GM12878 (cell line): Measurements from ENCODE around the gene C6orf89. TPM values are rescaled to one million over a fixed set of nuclear protein-coding genes. Genes with fewer than 3 reads are reported as not detected.

Source experiments
- ATAC-seq: fragments of 200-7000 bp; cut with Tn5 transposase; 3 replicates; pipeline ENCODE4 v1.9.1; 2020; ENCODE audit warnings: mild to moderate bottlenecking, moderate library complexity
- BruUV-seq: library from RNA; stranded (reverse); fragments of 400-500 nt; replicated peaks from 2 replicates; lab custom pipeline; 2021; lab: Mats Ljungman, UMichigan
- CTCF ChIA-PET: fragments of 300-600 bp; sonication (Branson Sonifier 250); formaldehyde crosslinking; extraction: SDS; loops from one replicate; lab custom pipeline; 2021; ENCODE audit warnings: inconsistent platforms; lab: Yijun Ruan, JAX
- POLR2A ChIA-PET: fragments of 350-600 bp; formaldehyde crosslinking; extraction: SDS; loops from one replicate; lab custom pipeline; 2021; ENCODE audit warnings: inconsistent platforms; lab: Charles Lee
- RAD21 ChIA-PET: fragments of 300-600 bp; sonication (Branson Sonifier 250); formaldehyde crosslinking; loops from one replicate; lab custom pipeline; 2023; ENCODE audit warnings: antibody characterized with exemption; ENCODE audit not compliant: unreplicated experiment; lab: Charles Lee
- SMC1A ChIA-PET: fragments of 300-600 bp; sonication (Branson Sonifier 250); formaldehyde crosslinking; loops from one replicate; lab custom pipeline; 2023; ENCODE audit not compliant: unreplicated experiment, uncharacterized antibody; lab: Charles Lee
- DNase-seq: peaks from one replicate; pipeline ENCODE4 v3.0.0-alpha.2; 2011; ENCODE audit warnings: low read depth, low spot score
- FAIRE-seq: peaks from 3 replicates; lab custom pipeline; 2011; peaks lifted over from hg19 to GRCh38; lab: Jason Lieb, UNC
- H2AFZ ChIP-seq: 2 replicates; pipeline ENCODE4 v1.6.0; 2011; ENCODE audit warnings: low read depth, low read length, control low read depth; ENCODE audit not compliant: control insufficient read depth
- H3K27ac ChIP-seq: 2 replicates; pipeline ENCODE4 v1.5.1; 2011; ENCODE audit warnings: control low read depth; ENCODE audit not compliant: control insufficient read depth, insufficient read depth
- H3K27me3 ChIP-seq, 2 experiments: replicated peaks in 1 of 2; 2 replicates each; pipeline versions ENCODE4 v1.6.0 to v1.6.1; 2011; ENCODE audit warnings: low read length in 1 of 2; ENCODE audit not compliant: control insufficient read depth in 2 of 2, insufficient read depth in 2 of 2
- H3K36me3 ChIP-seq, 2 experiments: 2 replicates each; pipeline ENCODE4 v1.5.1; 2011; ENCODE audit warnings: low read length in 1 of 2; ENCODE audit not compliant: control insufficient read depth in 2 of 2, insufficient read depth in 2 of 2
- H3K4me1 ChIP-seq: 2 replicates; pipeline ENCODE4 v1.6.1; 2011; ENCODE audit warnings: mild to moderate bottlenecking, low read length, moderate library complexity, mixed read lengths; ENCODE audit not compliant: control insufficient read depth, insufficient read depth
- H3K4me2 ChIP-seq: 2 replicates; pipeline ENCODE4 v1.6.0; 2011; ENCODE audit warnings: control low read depth; ENCODE audit not compliant: control insufficient read depth, insufficient read depth
- H3K4me3 ChIP-seq: fragments of 200-600 bp; sonication (generic); 2 replicates; pipeline ENCODE4 v1.5.1; 2016
- H3K79me2 ChIP-seq: 2 replicates; pipeline ENCODE4 v1.6.0; 2011; ENCODE audit warnings: low read length; ENCODE audit not compliant: control insufficient read depth, insufficient read depth
- H3K9ac ChIP-seq: 2 replicates; pipeline ENCODE4 v1.8.0; 2011; ENCODE audit warnings: low read length, control low read depth, mixed read lengths; ENCODE audit not compliant: control insufficient read depth, insufficient read depth
- H3K9me3 ChIP-seq: replicated peaks from 3 replicates; pipeline ENCODE4 v1.5.1; 2011; ENCODE audit warnings: mild to moderate bottlenecking, low read length; ENCODE audit not compliant: control insufficient read depth, insufficient read depth
- H4K20me1 ChIP-seq: 2 replicates; pipeline ENCODE4 v1.6.0; 2011; ENCODE audit not compliant: control insufficient read depth, insufficient read depth
- ESRRA ChIP-seq: IDR thresholded peaks from 2 replicates; pipeline ENCODE4 v1.6.1; 2012; ENCODE audit warnings: mild to moderate bottlenecking, low read length, improper control_type of control experiment
- ETV6 ChIP-seq, 2 experiments: fragments of 450-650 bp in 1 of 2; IDR thresholded peaks in 1 of 2; conservative IDR thresholded peaks in 1 of 2; 2 replicates each; pipeline ENCODE4 v1.6.1; 2014; ENCODE audit warnings: antibody characterized with exemption in 1 of 2, borderline replicate concordance in 1 of 2, low read depth in 1 of 2, mild to moderate bottlenecking in 1 of 2, moderate library complexity in 1 of 2
- FOS ChIP-seq: IDR thresholded peaks from 3 replicates; pipeline ENCODE4 v1.6.1; 2011; ENCODE audit warnings: borderline replicate concordance; ENCODE audit not compliant: insufficient read length; ENCODE audit errors: extremely low read depth
- FOXM1 ChIP-seq: IDR thresholded peaks from 2 replicates; pipeline ENCODE4 v1.6.1; 2012; ENCODE audit warnings: low read depth, mild to moderate bottlenecking, inconsistent platforms, low read length, moderate library complexity
- GABPA ChIP-seq: IDR thresholded peaks from 2 replicates; pipeline ENCODE4 v1.6.1; 2014; ENCODE audit warnings: antibody characterized with exemption, low read depth, mild to moderate bottlenecking, inconsistent platforms
- IKZF2 ChIP-seq, 2 experiments: fragments of 450-650 bp; IDR thresholded peaks; 2 replicates each; pipeline ENCODE4 v1.6.1; 2017; ENCODE audit warnings: mild to moderate bottlenecking in 2 of 2, moderate library complexity in 2 of 2
- IRF4 ChIP-seq: IDR thresholded peaks from 2 replicates; pipeline ENCODE4 v1.6.1; 2011; ENCODE audit warnings: low read depth, low read length
- MEF2A ChIP-seq: IDR thresholded peaks from 2 replicates; pipeline ENCODE4 v1.6.1; 2011; ENCODE audit warnings: low read depth, mild to moderate bottlenecking, low read length, moderate library complexity; ENCODE audit not compliant: insufficient read depth
- NR2F1 ChIP-seq: fragments of 450-650 bp; conservative IDR thresholded peaks from 2 replicates; pipeline ENCODE4 v1.6.1; 2017; ENCODE audit warnings: mild to moderate bottlenecking
- ZBTB33 ChIP-seq: fragments of 450-650 bp; IDR thresholded peaks from 2 replicates; pipeline ENCODE4 v1.6.1; 2017; ENCODE audit warnings: mild to moderate bottlenecking
- ZNF274 ChIP-seq: IDR thresholded peaks from one replicate; pipeline ENCODE4 v1.8.0; 2011; ENCODE audit not compliant: insufficient read length, insufficient read depth
- WGBS: methylation state at CpG from one replicate; pipeline ENCODE4 v1.1.6; 2016; ENCODE audit warnings: low lambda C conversion rate; ENCODE audit not compliant: insufficient replicate concordance, insufficient coverage; ENCODE audit errors: missing lambda C conversion rate; 5-methylcytosine and 5-hydroxymethylcytosine counted together
- in situ Hi-C: fragments of 300-500 bp; cut with MboI; formaldehyde crosslinking; loops from 9 replicates; pipeline ENCODE4 v1.14.3; 2018; ENCODE audit warnings: mixed read lengths
- intact Hi-C: fragments of 100-400 bp; cut with micrococcal nuclease; formaldehyde crosslinking; loops from one replicate; pipeline ENCODE4 v1.14.2; 2022; ENCODE audit not compliant: unreplicated experiment
- polyA plus RNA-seq, 11 experiments: library from polyadenylated mRNA; depleted of rRNA in 4 of 11; unstranded in 6 of 11; stranded (reverse) in 5 of 11; fragments of >200 nt; fragmentation: Nextera tagmentation in 4 of 11; fragmentation: Illumina TruSeq in 1 of 11; extraction: Ambion mirVana in 4 of 11; extraction: Trizol in 1 of 11; gene quantifications; 1 replicate in 1 of 11; 2 replicates in 10 of 11; pipeline versions ENCODE4 v1.2.1 to v1.2.3, GENCODE V29; 2011 to 2016; ENCODE audit warnings: inconsistent platforms in 2 of 11, missing spikeins in 2 of 11, low read depth in 1 of 11
- total RNA-seq, 4 experiments: library from RNA; depleted of rRNA in 3 of 4; stranded (reverse); fragments of >200 nt in 3 of 4; fragmentation: Illumina TruSeq in 1 of 4; extraction: Trizol in 1 of 4; gene quantifications; 2 replicates each; pipeline versions ENCODE4 v1.2.1 to v1.2.3, GENCODE V29; 2013 to 2021

Gene C6orf89
- total and polyA plus RNA-seq, 10 of the 15 experiments (the other 5 are each of a cell fraction or from before 2014, with no cell fraction given): 10.8 to 42.7 (median 28.6) TPM

GRCh38 chr6:36917541-36918193 lies 31.9 kb downstream of the C6orf89 start:
- no peak overlapping the region for H2AFZ ChIP-seq
- no peaks in the 10 kb centered on the region for H3K9me3 ChIP-seq
- in situ Hi-C loops (no loop called here), intact Hi-C loops (no loop called here)
- H3K36me3 ChIP-seq: peaks cover 4 to 5% of the 10 kb centered on the region in 2 experiments; a peak in 3 of 4 replicates
- H4K20me1 ChIP-seq: peaks cover 10% of the 10 kb centered on the region; the same call in 1 of the 2 replicates
- H3K27me3 ChIP-seq: no peaks in the 10 kb centered on the region
- BruUV-seq: no TSS peak
- DNase-seq: no peak
- H3K9ac ChIP-seq: no peak overlapping the region
- 96% methylated on average over 10 of the region's 10 CpGs for WGBS
- no peak for TF ChIP-seq ZBTB33
- no peak for TF ChIP-seq FOXM1
- TF ChIP-seq IRF4: no peak
- TF ChIP-seq FOS: no peak
- no peak for TF ChIP-seq ETV6 (conservative IDR thresholded peaks at IDR 0.05 in 1 of 2, IDR thresholded peaks at IDR 0.05 in 1 of 2; ENCODE audit: borderline replicate concordance in 1 of 2, low read depth in 1 of 2)
- no peak for TF ChIP-seq GABPA
- no peak for TF ChIP-seq ZNF274
- no peak for TF ChIP-seq ESRRA
- no peak for TF ChIP-seq NR2F1
- TF ChIP-seq MEF2A: no peak
- no peak for TF ChIP-seq IKZF2 (IDR thresholded peaks at IDR 0.05)
- no peak overlapping the region for H3K4me3 ChIP-seq
- no peaks in the 10 kb centered on the region for H3K79me2 ChIP-seq
- H3K27ac ChIP-seq: no peak overlapping the region
- ATAC-seq: no peak
- ChIA-PET RAD21 (no interaction called here), POLR2A (no interaction called here), CTCF (interaction anchor here (5.6 kb wide), 1 partner anchor 101 kb away, joined by 40 read pairs; no protein-coding TSS in a partner anchor), SMC1A (no interaction called here)
- peaks cover 8% of the 10 kb centered on the region for H3K4me1 ChIP-seq
- no peak for FAIRE-seq
- no peak overlapping the region for H3K4me2 ChIP-seq
